Measurements from ENCODE around the gene MB21D2.

- no peak for TF ChIP-seq EZH2phosphoT487 (IDR thresholded peaks at IDR 0.05; ENCODE audit: borderline replicate concordance)
- TF ChIP-seq, protein P1, sequence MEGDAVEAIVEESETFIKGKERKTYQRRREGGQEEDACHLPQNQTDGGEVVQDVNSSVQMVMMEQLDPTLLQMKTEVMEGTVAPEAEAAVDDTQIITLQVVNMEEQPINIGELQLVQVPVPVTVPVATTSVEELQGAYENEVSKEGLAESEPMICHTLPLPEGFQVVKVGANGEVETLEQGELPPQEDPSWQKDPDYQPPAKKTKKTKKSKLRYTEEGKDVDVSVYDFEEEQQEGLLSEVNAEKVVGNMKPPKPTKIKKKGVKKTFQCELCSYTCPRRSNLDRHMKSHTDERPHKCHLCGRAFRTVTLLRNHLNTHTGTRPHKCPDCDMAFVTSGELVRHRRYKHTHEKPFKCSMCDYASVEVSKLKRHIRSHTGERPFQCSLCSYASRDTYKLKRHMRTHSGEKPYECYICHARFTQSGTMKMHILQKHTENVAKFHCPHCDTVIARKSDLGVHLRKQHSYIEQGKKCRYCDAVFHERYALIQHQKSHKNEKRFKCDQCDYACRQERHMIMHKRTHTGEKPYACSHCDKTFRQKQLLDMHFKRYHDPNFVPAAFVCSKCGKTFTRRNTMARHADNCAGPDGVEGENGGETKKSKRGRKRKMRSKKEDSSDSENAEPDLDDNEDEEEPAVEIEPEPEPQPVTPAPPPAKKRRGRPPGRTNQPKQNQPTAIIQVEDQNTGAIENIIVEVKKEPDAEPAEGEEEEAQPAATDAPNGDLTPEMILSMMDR (conservative IDR thresholded peaks at IDR 0.05; ENCODE audit: low read length) = no peak
Measured at GRCh38 chr3:192887701-192888100, 30.0 kb downstream of the MB21D2 start.

All from Loucy (cell line).